ENCODE measurements around the gene PRKD2.
"Not testable (repeated sequence)": the region's sequence is repeated elsewhere in the genome, so short reads cannot be mapped to it uniquely, and the experiment has no call there.

The PRKD2 gene

GRCh38 chr19:46628970-46629369 lies 87.9 kb downstream of the PRKD2 start:
- not testable (repeated sequence) for DNase-seq

DNA sequence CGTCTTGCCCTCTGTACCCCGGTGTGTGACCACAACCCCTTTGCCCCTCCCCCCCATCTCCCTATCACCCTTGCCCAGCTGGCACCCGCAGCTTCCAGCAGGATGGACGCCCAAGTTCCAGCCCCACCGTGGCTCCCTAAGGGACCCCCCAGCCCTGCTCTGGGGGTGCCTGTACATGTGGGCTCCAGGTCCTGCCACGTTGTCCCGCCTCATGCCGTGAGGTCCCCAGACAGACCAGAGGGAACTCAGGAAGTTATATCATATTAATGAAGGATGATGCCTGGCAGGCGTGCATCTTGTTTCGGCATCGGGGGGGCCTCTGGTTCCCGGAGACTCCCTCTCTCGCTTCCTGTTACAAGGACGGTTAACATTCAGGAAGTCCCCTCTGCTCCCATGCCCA lies 90.5 kb downstream of the PRKD2 start:
- no peak for DNase-seq

DNA sequence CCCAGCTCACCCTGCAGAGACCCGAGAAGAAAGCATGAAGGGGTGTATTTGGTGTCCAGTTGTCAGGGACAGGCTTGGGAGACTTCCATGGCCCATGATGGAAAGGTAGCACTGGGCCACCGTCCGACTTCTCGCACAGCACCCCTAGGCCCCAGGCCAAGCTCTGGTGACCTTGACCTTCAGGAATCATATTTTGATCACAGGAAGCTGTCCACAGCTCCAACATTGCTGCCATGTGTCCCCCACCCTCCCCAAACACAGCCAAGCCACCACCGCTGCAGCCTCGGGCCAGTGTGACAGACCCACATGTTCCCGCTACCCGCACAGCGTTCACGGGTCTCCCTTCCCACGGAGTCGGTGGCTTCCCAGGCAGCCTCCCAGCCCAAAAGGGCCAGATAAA lies 91.2 kb downstream of the PRKD2 start:
- DNase-seq = no peak

DNA sequence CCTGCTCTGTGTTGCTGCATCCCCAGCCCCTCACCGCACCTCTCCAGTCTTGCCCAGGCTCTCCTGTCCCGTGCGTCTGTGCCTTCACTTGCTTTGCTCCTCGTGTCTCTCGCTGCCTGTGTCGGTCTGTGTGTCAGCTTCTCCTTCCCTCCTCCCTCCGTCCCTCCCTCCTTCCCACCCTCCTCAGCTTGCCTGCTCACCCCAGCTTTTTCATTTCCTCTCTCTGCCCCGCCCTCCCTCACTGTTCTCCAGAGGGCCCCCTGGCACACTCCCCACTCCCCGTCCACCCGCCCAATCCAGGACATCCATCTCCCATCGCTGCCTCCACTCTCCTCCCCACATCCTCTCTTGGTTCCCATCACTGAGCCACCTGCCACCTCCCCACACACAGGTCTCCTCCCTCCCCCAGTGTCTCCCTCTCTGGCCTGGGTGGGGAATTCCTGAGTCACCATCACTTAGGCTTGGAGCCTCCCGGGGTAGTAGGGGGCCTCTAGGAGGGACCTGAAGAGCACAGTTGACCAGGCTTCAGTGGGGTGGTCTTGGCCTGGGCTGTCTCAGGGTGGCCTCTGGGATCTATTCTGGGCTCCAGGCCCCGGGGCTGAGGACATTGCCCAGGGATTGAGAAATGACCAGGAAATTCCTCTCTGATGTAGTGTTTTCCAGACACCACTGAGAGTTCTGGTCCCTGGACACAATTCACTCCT lies 91.8 kb downstream of the PRKD2 start, which contains the start of gene PTGIR:
Gene PTGIR, minus strand, starts transcription at position 132 of the 704 bp plus-strand sequence. CDS start 864 bp downstream, outside the sequence.
- DNase-seq = no peak

All from NCI-H2081 (cell line).